GM21528 (cell line): ENCODE data around the gene FNDC5.

Experiments used
- ATAC-seq: cut with Tn5 transposase; IDR thresholded peaks from one replicate; pipeline ENCODE4 v1.9.1; 2021; ENCODE audit warnings: mild to moderate bottlenecking, moderate library complexity; ENCODE audit not compliant: unreplicated experiment, low FRiP score

The FNDC5 gene

DNA sequence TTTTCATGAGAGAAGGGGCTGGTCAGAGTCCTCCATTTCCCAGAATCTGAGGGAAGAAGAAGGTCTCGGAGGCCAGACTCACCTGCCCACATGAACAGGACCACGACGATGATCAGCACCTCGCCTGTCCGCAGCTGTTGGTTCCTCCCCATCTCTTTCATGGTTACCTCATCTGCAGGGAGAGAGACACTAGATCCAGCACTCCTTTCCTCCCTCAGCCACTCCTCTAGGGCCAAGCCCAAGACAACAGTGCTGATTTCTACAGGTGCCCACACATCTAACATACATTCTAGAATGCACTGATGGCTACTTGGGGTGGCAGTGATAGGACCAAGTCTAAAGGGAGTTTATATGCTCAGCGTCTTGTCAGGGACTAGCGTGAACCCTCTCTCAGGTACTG is 3.0 kb downstream of the FNDC5 start:
- no peak for ATAC-seq

- ATAC-seq = no peak
Observed at GRCh38 chr1:32867151-32867550, 3.6 kb downstream of the FNDC5 start.

- no peak for ATAC-seq
Observed at GRCh38 chr1:32865639-32866405, 4.9 kb downstream of the FNDC5 start.

DNA sequence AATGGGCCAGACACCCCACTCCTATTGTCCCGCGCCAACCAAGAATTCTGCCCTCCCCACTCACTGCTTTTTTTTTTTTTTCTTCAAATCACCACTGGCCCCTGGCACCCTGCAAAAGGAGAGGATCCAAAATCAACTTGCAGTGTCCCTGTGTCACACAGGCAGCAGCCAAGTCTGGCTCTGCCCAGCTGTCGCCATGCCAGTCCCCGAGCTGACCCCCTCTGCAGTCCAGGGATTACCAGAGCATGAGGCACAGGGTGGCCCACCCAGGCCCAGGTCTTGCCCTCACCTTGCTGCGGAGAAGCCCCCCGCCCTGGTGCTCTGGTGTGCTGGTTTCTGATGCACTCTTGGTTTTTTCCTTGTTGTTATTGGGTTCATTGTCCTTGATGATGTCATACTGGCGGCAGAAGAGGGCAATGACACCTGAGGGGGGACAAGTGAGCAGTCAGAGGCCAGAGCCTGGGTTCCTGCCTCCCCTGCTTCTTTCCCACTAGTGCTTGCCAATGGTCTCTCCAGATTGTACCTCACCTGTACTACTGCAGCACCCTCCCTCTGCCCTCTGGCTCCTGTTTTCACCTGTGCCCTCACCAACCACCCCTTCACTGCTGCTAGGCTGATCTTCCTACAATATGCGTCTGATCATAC is 6.2 kb downstream of the FNDC5 start:
- no peak for ATAC-seq

DNA sequence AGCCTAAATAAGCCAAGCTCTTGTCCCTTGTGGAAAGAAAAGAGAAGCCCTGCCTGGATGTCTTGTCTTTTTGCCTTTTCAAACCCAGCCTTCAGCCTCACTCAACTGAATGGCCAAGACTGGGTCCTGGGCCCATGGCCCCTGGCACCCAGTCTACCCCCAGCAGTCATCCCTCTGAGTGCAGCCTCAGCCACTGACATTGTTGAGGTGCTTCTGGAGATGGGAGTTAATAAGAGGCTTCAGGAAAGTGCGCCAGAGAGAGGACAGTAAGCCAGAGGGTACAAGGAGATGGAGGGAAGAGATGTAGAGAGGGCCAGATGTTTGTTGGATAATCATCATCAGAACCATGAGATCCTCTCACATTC is 6.8 kb downstream of the FNDC5 start:
- no peak for ATAC-seq

- ATAC-seq = no peak
Observed at GRCh38 chr1:32863218-32863880, 7.4 kb downstream of the FNDC5 start.

DNA sequence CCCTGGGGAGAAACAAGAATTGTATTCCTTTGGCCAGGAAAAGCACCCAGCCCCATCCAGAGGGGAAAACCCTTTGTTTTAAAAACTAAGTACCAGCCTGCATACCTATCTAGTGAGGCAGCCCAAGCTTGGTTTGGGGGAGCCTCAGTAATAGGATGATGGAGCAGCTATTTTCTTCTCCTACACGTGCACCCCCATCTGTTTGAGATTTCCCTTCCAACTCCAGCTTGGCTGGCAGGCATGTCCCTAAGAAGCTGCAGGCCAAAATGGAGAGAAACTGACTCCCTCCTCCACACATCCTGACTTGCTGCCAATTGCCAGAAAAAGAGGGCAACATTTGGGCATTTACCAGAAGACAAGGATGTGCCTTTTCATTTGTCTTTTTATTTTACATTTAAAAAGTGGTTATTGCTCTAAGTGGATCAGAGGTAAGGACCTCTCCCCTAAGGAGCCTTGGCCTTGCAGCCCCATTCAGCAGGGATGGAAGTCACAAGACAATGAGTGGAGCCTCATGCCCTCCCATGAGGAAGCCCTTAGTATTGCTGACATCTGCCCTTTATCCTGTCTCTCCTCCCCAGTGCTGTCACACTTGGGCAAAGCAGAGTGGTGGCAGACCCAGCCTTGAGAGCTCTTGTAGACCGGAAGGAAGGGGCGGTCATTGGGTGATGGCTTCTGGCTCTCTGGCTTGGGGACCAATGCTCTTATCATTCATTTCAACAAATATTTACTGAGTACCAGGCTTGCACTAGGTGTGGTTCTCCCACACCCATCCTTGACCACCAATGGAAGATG is 8.6 kb downstream of the FNDC5 start:
- ATAC-seq = no peak

DNA sequence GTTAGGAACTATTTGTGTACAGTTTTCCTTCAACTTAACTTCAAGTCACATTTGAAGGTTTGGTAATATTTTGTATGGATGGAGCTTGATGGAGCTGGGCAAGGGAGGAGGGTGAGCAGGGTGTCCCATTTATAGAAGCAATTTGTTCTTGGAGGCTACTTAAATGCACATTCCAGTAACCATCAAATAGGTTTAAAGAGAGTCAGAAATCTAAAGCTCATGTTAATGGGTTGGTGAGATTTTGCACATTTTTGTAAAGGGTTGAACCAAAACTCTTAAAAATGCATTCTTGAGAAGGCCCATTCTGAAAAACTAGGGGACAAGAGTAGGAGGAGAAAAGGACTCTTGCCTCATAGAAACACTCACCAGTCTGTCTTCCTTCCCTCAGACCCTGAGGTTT is 10.1 kb downstream of the FNDC5 start:
- no peak for ATAC-seq

GRCh38 chr1:32859915-32860314 is 10.8 kb downstream of the FNDC5 start:
- no peak for ATAC-seq

GRCh38 chr1:32858791-32859190 is 11.9 kb downstream of the FNDC5 start:
- no peak for ATAC-seq

DNA sequence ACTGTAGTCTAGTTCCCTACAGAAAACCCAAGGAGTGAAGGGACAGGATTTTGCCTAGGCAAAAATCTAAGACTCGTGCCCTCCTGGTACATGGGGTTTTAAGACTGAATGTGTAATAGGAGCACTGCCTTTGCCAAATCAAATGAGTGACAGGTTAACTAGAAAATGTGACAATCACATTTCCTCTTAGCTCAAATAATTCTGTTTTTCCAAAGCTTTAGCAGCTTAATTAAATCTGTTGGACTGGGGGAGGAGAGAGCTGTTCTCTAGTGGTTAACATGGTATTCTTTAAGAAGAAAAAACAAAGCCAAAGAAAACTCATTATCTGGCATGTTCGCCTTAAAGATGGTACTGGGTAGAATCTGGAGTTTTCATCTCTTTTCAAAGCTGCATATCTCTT is 12.6 kb downstream of the FNDC5 start:
- ATAC-seq = no peak

DNA sequence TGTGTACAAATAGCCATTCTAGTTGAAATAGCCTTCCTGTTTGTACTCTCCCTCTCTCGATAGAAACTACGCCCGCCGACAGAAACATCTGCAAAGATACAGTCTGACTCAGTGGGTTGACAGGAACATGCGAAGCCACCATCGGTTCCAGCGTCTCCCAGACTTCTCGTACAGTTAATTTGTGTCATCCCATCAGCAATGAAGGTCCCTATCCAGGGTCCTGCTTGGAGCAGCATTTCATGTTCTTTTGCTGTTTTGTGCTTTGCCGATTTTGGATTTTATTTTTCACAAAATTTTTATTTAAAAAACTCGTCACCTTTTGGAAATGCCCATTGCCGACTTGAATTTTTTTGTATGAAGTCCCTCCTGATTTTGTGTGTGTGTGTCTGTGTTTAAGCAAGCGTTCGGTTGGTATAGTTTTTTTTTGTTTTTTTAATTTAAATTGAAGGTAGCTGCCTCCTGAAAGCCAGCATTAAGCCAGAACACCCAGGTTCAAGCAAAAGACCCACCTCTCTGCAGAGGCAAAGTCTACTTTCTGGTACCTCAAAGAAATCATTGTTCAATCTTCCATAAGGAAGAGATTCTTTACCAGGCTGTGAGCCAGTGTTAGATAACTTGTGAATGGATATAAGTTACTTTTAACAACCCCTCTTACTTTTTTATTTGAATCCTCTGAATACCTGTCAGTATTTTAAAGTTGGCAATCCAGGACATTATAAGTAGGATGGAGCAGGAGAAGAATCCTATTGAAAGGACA is 14.7 kb downstream of the FNDC5 start:
- no peak for ATAC-seq

- no peak for ATAC-seq
Observed at GRCh38 chr1:32848354-32849063, 22.2 kb downstream of the FNDC5 start.

DNA sequence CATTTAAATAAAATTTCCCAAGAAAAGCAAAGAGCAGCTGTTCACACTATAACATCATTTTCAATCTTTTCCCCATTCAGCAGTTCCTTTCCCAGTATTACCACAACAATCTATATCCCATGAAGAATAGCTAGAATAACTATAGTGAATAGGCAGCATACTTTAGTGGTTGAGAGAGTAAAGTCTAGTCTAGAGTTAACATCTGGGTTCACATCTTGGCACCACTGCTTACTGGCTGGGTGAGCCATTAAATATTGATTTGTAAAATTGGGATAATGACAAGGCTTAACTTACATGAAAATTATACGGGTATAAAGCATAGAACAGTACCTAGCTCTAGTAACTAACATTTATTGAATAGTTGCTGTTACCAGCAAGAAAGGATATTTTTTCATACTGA is 38.8 kb downstream of the FNDC5 start:
- no peak for ATAC-seq

DNA sequence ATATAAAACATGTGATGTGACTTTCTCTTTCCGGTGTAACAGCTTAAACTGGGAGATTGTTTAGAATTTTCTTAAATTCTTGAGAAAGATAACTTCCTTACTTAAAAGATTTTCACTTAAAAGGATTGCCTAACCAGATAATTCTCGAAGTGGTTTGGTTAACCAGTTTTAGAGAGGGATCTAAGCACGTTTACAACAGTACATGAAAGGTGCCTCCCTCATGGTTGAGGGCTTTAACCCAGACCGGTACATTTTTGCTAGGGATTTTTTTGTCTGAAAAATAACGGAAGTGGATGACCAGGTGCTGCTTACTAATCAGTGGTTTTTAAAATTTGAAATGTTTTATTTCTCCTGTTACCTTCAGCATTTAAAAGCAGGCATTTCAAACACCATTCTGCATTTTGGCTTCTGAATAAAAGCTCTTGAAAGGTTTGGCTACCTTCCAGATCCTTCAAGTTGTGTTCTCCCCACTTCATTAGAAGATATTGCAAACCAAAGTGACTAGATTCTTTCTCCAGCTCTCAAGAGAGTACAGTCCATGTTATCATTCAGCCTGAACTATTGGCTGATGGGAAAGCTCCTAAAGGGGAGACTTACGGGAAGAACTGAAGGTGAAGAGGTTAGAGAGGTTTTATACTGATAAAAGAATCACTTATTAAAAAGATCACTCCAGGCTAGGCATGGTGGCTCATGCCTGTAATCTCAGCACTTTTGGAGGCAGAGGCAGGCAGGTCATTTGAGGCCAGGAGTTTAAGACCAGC is 40.4 kb downstream of the FNDC5 start:
- ATAC-seq = no peak

DNA sequence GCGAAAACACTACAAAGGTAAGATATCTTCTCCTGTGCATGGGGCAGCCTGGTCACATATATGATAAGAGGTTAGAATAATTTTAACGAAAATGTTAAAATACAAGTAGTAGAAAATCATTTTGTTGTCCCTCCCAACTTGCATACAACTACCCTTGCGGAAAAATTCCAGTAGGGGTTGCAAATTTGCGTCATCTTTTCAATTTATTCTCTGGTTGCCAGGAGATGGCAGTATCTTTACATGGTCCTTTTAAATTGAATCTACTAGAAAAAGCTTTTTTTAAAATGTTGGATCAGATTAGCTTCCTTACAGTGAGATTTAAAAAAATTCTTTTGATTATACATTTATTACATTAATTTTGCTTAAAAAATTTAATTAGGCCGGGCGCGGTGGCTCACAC is 42.4 kb downstream of the FNDC5 start:
- no peak for ATAC-seq

GRCh38 chr1:32825181-32825580 is 45.5 kb downstream of the FNDC5 start:
- ATAC-seq = no peak

GRCh38 chr1:32818804-32819541 is 51.7 kb downstream of the FNDC5 start:
- no peak for ATAC-seq
